ENCODE data around the gene CACNA1D. TPM values are rescaled to one million over a fixed set of nuclear protein-coding genes. Genes with fewer than 3 reads are reported as not detected.

Gene CACNA1D
- total RNA-seq, 1 donor from 2014 or later = 5.7 TPM

DNA sequence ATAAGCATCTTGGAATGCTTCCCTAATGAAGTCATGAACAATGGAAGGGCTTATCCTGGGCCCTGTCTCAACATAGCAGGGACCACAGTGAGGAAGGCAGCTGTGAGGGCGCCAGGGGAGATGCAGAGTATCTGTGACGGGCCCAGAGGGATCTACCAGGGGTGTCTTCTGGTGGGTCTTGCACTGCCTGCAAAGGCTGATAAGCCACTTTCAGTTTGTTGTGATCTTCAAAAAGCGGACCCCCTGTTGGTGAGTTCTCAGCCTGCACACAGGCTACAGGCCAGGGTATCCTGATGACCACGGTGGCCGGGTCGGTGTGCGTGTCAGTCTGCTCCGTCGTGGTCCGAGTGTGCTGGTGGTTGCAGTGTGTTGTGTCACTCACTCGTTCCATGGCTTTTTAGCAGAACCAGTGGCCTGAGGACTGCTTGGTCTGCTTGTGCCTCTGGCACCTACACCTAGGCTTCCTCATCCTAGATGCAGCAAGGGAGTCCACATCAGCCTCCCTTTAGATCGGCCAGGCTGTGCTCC is 305.0 kb downstream of the CACNA1D start:
- H3K9ac ChIP-seq (ENCODE audit: low read depth in 1 of 3, low read length in 3 of 3) = no peak overlapping the region
- H3K4me3 ChIP-seq (ENCODE audit: low read length in 3 of 3) = no peak overlapping the region
- no peaks in the 10 kb centered on the region for H3K36me3 ChIP-seq (ENCODE audit: control insufficient read depth in 3 of 3, insufficient read depth in 3 of 3, low read length in 3 of 3)
- no peaks in the 10 kb centered on the region for H3K4me1 ChIP-seq (ENCODE audit: control insufficient read depth in 3 of 3, insufficient read depth in 3 of 3, low read length in 3 of 3)
- no peaks in the 10 kb centered on the region for H3K9me3 ChIP-seq (ENCODE audit: control insufficient read depth in 3 of 3, low read length in 3 of 3)
- no peak overlapping the region for H3K27ac ChIP-seq (ENCODE audit: low read depth, low read length)
- peaks cover 8 to 14% (median 13%) of the 10 kb centered on the region in 3 donors for H3K27me3 ChIP-seq (ENCODE audit: control insufficient read depth in 3 of 3, insufficient read depth in 3 of 3, low read length in 3 of 3)

DNA sequence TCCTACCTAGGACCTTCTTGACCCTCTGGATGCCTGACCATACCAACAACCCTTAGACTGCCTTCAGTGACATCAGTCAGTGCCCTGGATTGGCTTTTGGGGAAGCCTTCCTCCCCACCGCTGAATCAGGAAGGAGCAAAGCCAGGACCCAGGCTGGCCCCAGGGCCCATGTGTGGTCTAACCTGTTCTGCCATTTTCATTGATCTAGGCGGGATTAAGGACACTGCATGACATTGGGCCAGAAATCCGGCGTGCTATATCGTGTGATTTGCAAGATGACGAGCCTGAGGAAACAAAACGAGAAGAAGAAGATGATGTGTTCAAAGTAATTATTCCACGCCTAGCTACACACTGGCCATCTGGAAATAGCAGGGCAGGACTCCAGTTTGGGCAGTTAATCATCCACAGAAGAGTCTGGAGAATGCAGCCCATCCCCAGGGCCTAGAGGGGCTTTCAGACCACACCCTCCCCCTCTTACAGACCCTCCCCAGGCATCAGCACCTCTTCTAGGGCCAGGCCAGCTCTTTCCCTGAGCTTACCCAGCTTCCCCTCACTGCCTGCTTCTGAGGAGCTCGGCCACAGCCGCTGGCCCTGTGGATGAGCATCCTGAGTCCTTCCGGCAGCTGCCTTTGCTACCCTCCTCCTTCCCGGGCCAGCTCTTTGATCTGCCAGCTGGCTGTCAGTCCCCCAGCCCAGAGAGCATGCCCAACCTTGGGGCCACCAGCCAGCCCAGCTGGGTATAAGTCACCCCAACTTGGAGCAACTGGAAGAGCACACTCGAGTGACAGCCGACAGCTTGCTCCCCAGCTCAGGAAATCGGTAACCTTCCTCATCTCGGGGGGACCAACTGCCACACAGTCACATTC is 305.9 kb downstream of the CACNA1D start:
- no peaks in the 10 kb centered on the region for H3K4me1 ChIP-seq (ENCODE audit: control insufficient read depth in 3 of 3, insufficient read depth in 3 of 3, low read length in 3 of 3)
- H3K4me3 ChIP-seq (ENCODE audit: low read length in 3 of 3) = no peak overlapping the region
- H3K9ac ChIP-seq (ENCODE audit: low read depth in 1 of 3, low read length in 3 of 3) = no peak overlapping the region
- no peak overlapping the region for H3K27ac ChIP-seq (ENCODE audit: low read depth, low read length)
- peaks cover 5 to 15% (median 10%) of the 10 kb centered on the region in 3 donors for H3K27me3 ChIP-seq (ENCODE audit: control insufficient read depth in 3 of 3, insufficient read depth in 3 of 3, low read length in 3 of 3)
- H3K9me3 ChIP-seq (ENCODE audit: control insufficient read depth in 3 of 3, low read length in 3 of 3) = no peaks in the 10 kb centered on the region
- H3K36me3 ChIP-seq (ENCODE audit: control insufficient read depth in 3 of 3, insufficient read depth in 3 of 3, low read length in 3 of 3) = no peaks in the 10 kb centered on the region

DNA sequence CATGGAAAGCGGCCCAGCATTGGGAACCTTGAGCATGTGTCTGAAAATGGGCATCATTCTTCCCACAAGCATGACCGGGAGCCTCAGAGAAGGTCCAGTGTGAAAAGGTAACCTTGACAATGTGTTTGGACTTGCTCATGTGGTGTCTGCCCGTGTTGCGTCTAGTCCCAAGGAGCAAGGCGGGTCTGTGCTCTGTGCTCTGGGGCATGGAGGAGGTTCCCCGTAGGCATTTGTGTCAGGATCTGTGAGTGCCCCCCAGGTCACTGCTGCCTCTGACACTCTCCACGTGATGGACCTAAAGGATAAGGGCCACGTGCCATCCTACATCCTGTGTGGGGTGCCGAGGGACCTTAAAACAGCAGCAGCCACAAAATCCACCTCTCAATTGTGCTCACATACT is 306.9 kb downstream of the CACNA1D start:
- H3K4me1 ChIP-seq (ENCODE audit: control insufficient read depth in 3 of 3, insufficient read depth in 3 of 3, low read length in 3 of 3) = peaks cover 0 to 2% (median 0%) of the 10 kb centered on the region in 3 donors
- no peaks in the 10 kb centered on the region for H3K9me3 ChIP-seq (ENCODE audit: control insufficient read depth in 3 of 3, low read length in 3 of 3)
- no peak overlapping the region for H3K4me3 ChIP-seq (ENCODE audit: low read length in 3 of 3)
- H3K27ac ChIP-seq (ENCODE audit: low read depth, low read length) = no peak overlapping the region
- no peaks in the 10 kb centered on the region for H3K36me3 ChIP-seq (ENCODE audit: control insufficient read depth in 3 of 3, insufficient read depth in 3 of 3, low read length in 3 of 3)
- H3K9ac ChIP-seq (ENCODE audit: low read depth in 1 of 3, low read length in 3 of 3) = no peak overlapping the region
- H3K27me3 ChIP-seq (ENCODE audit: control insufficient read depth in 3 of 3, insufficient read depth in 3 of 3, low read length in 3 of 3) = peaks cover under 1 to 13% (median 5%) of the 10 kb centered on the region in 3 donors

DNA sequence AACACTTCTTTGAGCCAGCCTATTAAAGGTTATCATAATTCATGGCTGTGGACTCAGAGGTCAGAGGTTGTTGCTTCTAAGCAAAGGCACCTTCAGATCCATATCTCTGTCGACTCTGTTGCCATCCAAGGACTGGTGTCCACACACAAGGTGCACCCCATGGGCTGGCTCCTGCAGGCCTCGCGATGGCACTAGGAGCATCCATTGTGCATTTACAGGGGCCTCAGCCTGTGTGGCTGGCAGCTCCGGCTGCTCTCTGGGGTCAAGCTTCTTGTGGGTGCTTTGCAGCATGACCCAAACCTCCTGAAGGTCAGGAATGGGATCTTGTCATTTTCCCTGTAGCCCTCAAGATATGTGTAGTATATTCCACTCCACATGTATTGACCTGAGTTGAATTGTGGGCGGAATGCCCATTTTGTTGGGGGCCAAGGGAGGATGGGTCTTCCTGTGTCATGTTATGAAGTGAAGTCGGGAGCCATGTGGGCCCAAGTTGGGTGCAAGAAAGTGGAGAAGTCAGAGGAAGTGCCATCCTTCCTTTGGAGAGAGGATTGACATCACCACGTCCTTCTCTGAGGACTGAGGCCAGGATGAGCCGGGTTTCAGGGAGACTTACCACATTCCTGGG is 308.0 kb downstream of the CACNA1D start:
- peaks cover 0 to 11% (median 4%) of the 10 kb centered on the region in 3 donors for H3K4me1 ChIP-seq (ENCODE audit: control insufficient read depth in 3 of 3, insufficient read depth in 3 of 3, low read length in 3 of 3)
- H3K9me3 ChIP-seq (ENCODE audit: control insufficient read depth in 3 of 3, low read length in 3 of 3) = no peaks in the 10 kb centered on the region
- H3K9ac ChIP-seq (ENCODE audit: low read depth in 1 of 3, low read length in 3 of 3) = no peak overlapping the region
- peaks cover 0 to 16% (median 5%) of the 10 kb centered on the region in 3 donors for H3K27me3 ChIP-seq (ENCODE audit: control insufficient read depth in 3 of 3, insufficient read depth in 3 of 3, low read length in 3 of 3)
- no peak overlapping the region for H3K4me3 ChIP-seq (ENCODE audit: low read length in 3 of 3)
- no peak overlapping the region for H3K27ac ChIP-seq (ENCODE audit: low read depth, low read length)
- no peaks in the 10 kb centered on the region for H3K36me3 ChIP-seq (ENCODE audit: control insufficient read depth in 3 of 3, insufficient read depth in 3 of 3, low read length in 3 of 3)

DNA sequence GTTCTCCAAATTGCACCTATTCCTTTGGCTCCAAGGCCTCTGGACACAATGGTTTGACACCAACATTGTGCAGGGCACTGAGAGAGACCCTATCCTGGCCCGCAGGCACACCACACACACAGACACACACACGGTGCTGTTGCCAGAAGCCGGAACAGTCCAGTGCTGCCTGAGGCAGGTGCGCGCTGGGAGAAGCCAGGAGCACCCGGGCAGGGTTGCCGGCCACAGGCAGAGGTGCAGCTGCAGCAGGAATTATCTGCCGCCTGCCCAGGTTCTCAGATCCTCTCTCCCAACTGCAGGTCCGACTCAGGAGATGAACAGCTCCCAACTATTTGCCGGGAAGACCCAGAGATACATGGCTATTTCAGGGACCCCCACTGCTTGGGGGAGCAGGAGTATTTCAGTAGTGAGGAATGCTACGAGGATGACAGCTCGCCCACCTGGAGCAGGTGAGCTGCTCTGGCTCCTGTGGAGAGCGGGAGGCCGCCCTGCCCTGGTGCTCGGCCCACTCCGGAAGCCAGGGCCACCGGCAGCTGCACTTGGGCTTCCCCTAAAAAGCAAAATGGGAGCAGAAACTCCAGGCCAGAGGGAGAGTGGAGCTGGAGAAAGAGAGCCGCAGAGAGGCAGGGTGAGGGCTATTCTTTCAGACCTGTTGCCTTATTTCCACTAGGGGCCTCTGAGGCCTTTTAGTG is 308.9 kb downstream of the CACNA1D start:
- no peak overlapping the region for H3K4me3 ChIP-seq (ENCODE audit: low read length in 3 of 3)
- peaks cover 0 to 11% (median 4%) of the 10 kb centered on the region in 3 donors for H3K4me1 ChIP-seq (ENCODE audit: control insufficient read depth in 3 of 3, insufficient read depth in 3 of 3, low read length in 3 of 3)
- H3K27ac ChIP-seq (ENCODE audit: low read depth, low read length) = no peak overlapping the region
- no peak overlapping the region for H3K9ac ChIP-seq (ENCODE audit: low read depth in 1 of 3, low read length in 3 of 3)
- no peaks in the 10 kb centered on the region for H3K9me3 ChIP-seq (ENCODE audit: control insufficient read depth in 3 of 3, low read length in 3 of 3)
- no peaks in the 10 kb centered on the region for H3K36me3 ChIP-seq (ENCODE audit: control insufficient read depth in 3 of 3, insufficient read depth in 3 of 3, low read length in 3 of 3)
- H3K27me3 ChIP-seq (ENCODE audit: control insufficient read depth in 3 of 3, insufficient read depth in 3 of 3, low read length in 3 of 3) = peaks cover 0 to 16% (median 3%) of the 10 kb centered on the region in 3 donors

DNA sequence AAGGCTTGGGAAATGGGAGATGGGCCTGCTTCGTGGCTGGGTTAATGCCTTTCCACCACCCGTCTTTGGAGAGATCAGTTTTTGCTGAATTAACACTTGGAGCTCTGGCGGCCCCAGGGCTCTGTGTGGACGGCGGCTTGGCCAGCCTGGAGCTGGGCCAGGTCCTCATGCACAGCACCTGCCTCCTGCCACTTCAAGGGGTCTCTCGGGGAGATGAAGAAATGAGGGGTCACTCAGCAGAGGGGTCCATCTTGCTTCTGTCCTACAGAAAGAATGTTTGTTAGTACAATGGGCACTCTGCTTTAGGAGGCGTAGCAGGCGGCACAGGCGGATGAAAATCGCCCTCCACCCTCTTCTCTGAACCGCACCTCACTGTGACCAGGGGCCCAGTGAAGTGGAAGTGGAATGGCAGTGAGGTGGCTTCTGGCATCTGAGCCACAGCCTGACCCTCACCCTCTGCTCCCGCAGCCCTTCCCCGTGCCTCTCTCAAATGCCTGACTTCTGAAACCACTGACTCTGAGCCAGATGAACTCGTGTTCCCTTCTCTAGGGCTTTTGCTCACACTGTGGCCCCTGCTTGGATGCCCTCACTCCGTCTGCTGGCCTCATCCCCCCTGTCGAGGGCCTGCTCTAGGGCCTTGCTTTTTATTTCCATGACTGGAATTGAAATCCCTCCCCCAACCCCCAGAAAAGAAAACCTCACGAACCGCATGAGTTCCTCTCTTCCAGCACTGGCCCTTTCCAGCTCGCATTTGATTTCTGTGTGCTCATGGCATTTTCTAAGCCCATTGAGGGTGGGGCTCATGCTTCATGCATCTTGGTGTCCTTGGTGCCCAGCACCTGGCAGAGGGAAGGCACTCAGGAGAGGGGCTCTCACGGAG is 309.6 kb downstream of the CACNA1D start:
- H3K9ac ChIP-seq (ENCODE audit: low read depth in 1 of 3, low read length in 3 of 3) = no peak overlapping the region

DNA sequence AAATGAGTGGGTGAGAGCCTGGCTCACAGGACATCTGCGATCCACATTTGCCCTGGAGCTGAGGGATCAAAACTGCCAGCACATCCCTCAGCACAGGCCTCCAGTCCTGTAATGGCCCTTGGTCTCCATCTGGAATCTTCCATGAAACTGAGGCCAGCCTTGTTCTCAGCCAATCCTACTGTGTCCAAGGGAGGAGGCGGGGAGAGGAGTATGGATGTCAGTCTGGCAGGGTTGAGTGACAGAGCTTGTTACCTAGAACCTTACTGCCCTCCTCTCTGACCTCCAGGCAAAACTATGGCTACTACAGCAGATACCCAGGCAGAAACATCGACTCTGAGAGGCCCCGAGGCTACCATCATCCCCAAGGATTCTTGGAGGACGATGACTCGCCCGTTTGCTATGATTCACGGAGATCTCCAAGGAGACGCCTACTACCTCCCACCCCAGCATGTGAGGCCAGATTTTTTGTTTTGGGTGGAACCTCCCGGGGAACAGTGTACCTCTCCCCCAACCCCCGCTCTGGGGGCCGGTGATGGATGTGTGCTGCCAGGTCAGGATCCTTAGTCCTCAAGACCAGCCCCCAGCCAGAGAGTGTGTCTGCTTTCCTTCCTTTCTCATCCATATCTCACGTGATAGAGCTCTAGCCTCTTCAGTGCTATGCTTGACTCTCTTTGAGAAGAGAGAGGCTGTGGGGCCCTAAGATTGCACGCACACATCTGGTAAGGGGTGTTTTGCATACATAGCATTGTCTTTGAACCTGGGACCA is 310.5 kb downstream of the CACNA1D start:
- Histone ChIP-seq H3K4me3 (ENCODE audit: low read length in 3 of 3) (no peak overlapping the region), H3K9me3 (ENCODE audit: control insufficient read depth in 3 of 3, low read length in 3 of 3) (no peaks in the 10 kb centered on the region), H3K36me3 (ENCODE audit: control insufficient read depth in 3 of 3, insufficient read depth in 3 of 3, low read length in 3 of 3) (no peaks in the 10 kb centered on the region), H3K27me3 (ENCODE audit: control insufficient read depth in 3 of 3, insufficient read depth in 3 of 3, low read length in 3 of 3) (peaks cover 0 to 13% (median 4%) of the 10 kb centered on the region in 3 donors), H3K9ac (ENCODE audit: low read depth in 1 of 3, low read length in 3 of 3) (no peak overlapping the region), H3K27ac (ENCODE audit: low read depth, low read length) (no peak overlapping the region), H3K4me1 (ENCODE audit: control insufficient read depth in 3 of 3, insufficient read depth in 3 of 3, low read length in 3 of 3) (peaks cover 0 to 11% (median 4%) of the 10 kb centered on the region in 3 donors)

More for the DNA sequence above, 309.6 kb downstream of the CACNA1D start:
- H3K4me1 ChIP-seq (ENCODE audit: control insufficient read depth in 3 of 3, insufficient read depth in 3 of 3, low read length in 3 of 3) = peaks cover 0 to 11% (median 4%) of the 10 kb centered on the region in 3 donors
- no peak overlapping the region for H3K4me3 ChIP-seq (ENCODE audit: low read length in 3 of 3)
- no peak overlapping the region for H3K27ac ChIP-seq (ENCODE audit: low read depth, low read length)
- no peaks in the 10 kb centered on the region for H3K36me3 ChIP-seq (ENCODE audit: control insufficient read depth in 3 of 3, insufficient read depth in 3 of 3, low read length in 3 of 3)
- peaks cover 0 to 13% (median 4%) of the 10 kb centered on the region in 3 donors for H3K27me3 ChIP-seq (ENCODE audit: control insufficient read depth in 3 of 3, insufficient read depth in 3 of 3, low read length in 3 of 3)
- H3K9me3 ChIP-seq (ENCODE audit: control insufficient read depth in 3 of 3, low read length in 3 of 3) = no peaks in the 10 kb centered on the region

DNA sequence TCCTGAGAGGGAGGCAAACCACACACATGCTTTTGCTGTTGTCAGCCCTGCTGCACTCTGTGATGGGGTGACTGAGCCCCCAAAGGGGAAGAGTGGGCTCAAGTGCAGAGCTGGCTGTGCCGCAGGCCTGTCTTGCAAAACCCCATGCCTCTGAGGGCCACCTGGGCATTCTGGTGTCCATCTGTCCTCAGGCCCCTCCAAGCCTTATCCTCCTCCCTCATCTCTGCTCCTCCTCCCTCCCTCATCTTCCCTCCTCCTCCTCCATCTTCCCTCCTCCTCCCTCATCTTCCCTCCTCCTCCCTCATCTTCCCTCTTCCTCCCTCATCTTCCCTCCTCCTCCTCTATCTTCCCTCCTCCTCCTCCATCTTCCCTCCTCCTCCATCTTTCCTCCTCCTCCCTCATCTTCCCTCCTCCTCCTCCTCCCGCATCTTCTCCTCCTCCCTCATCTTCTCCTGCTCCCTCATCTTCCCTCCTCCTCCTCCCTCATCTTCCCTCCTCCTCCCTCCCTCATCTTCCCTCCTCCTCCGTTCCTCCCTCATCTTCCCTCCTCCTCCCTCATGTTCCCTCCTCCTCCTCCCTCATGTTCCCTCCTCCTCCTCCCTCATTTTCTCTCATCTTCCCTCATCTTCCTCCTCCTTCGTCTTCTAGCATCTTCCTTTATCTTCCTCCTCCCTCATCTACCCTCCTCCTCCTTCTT is 311.2 kb downstream of the CACNA1D start:
- no peak overlapping the region for H3K27ac ChIP-seq (ENCODE audit: low read depth, low read length)
- no peaks in the 10 kb centered on the region for H3K9me3 ChIP-seq (ENCODE audit: control insufficient read depth in 3 of 3, low read length in 3 of 3)
- no peaks in the 10 kb centered on the region for H3K36me3 ChIP-seq (ENCODE audit: control insufficient read depth in 3 of 3, insufficient read depth in 3 of 3, low read length in 3 of 3)
- peaks cover 0 to 15% (median 4%) of the 10 kb centered on the region in 3 donors for H3K27me3 ChIP-seq (ENCODE audit: control insufficient read depth in 3 of 3, insufficient read depth in 3 of 3, low read length in 3 of 3)
- no peak overlapping the region for H3K9ac ChIP-seq (ENCODE audit: low read depth in 1 of 3, low read length in 3 of 3)
- peaks cover 0 to 11% (median 4%) of the 10 kb centered on the region in 3 donors for H3K4me1 ChIP-seq (ENCODE audit: control insufficient read depth in 3 of 3, insufficient read depth in 3 of 3, low read length in 3 of 3)
- H3K4me3 ChIP-seq (ENCODE audit: low read length in 3 of 3) = no peak overlapping the region
